NB4 (cell line): ENCODE measurements around the gene AFF3.

Experiments
- CTCF ChIP-seq: IDR thresholded peaks from one replicate; pipeline ENCODE4 v1.5.1; 2012; ENCODE audit warnings: low read depth, low read length
- MAX ChIP-seq: IDR thresholded peaks from 2 replicates; pipeline ENCODE4 v1.6.1; 2011; ENCODE audit warnings: low read depth, low read length
- POLR2A ChIP-seq: IDR thresholded peaks from 2 replicates; pipeline ENCODE4 v1.6.1; 2011; ENCODE audit warnings: mild to moderate bottlenecking; ENCODE audit not compliant: insufficient read length; ENCODE audit errors: extremely low read depth

- no peak for TF ChIP-seq CTCF
- no peak for TF ChIP-seq POLR2A
- TF ChIP-seq MAX: no peak
Measured at GRCh38 chr2:100077935-100078334, 64.5 kb downstream of the AFF3 start.
